IPS DF 4.7 (cell line): ENCODE results near the gene FAM118A.
"Not testable (repeated sequence)": the region's sequence is repeated elsewhere in the genome, so short reads cannot be mapped to it uniquely, and the experiment has no call there.

Experiments
- DNase-seq: peaks from one replicate; pipeline ENCODE4 v3.0.0-alpha.2; 2013; ENCODE audit warnings: low spot score; ENCODE audit errors: extremely low read depth

FAM118A gene

GRCh38 chr22:45373592-45373991 lies 63.9 kb downstream of the FAM118A start:
- not testable (repeated sequence) for DNase-seq

- DNase-seq = no peak
Measured at GRCh38 chr22:45376009-45376408, 66.3 kb downstream of the FAM118A start.

- no peak for DNase-seq
Measured at GRCh38 chr22:45376703-45377102, 67.0 kb downstream of the FAM118A start.

- no peak for DNase-seq
Measured at GRCh38 chr22:45381348-45381747, 71.6 kb downstream of the FAM118A start.

- DNase-seq = no peak
Measured at GRCh38 chr22:45389546-45389945, 79.8 kb downstream of the FAM118A start.
